Small intestine (tissue), 7 donors: ENCODE results near the gene EGR4. TPM values are rescaled to one million over a fixed set of nuclear protein-coding genes. Genes with fewer than 3 reads are reported as not detected.

Source experiments
- DNase-seq, 2 donors: peaks; one replicate each; pipeline versions ENCODE4 v3.0.0 to v3.0.0-alpha.2; 2013
- FAIRE-seq: peaks from 2 replicates; lab custom pipeline; 2012; peaks lifted over from hg19 to GRCh38; lab: Jason Lieb, UNC
- H3K27ac ChIP-seq, 3 donors: one replicate each; pipeline ENCODE4 v1.5.1; 2013; ENCODE audit warnings: low read length in 2 of 3, mild to moderate bottlenecking in 2 of 3, control low read depth in 1 of 3, inconsistent platforms in 1 of 3, low read depth in 1 of 3, moderate library complexity in 1 of 3
- H3K27me3 ChIP-seq, 3 donors: one replicate each; pipeline ENCODE4 v1.6.1; 2013; ENCODE audit warnings: low read length in 3 of 3, inconsistent platforms in 1 of 3; ENCODE audit not compliant: control insufficient read depth in 3 of 3, insufficient read depth in 3 of 3
- H3K36me3 ChIP-seq, 3 donors: one replicate each; pipeline ENCODE4 v1.6.1; 2013; ENCODE audit warnings: low read length in 3 of 3, inconsistent platforms in 1 of 3, low read depth in 1 of 3, mild to moderate bottlenecking in 1 of 3, moderate library complexity in 1 of 3; ENCODE audit not compliant: control insufficient read depth in 3 of 3, insufficient read depth in 2 of 3
- H3K4me1 ChIP-seq, 3 donors: one replicate each; pipeline ENCODE4 v1.6.1; 2013; ENCODE audit warnings: low read length in 2 of 3, inconsistent platforms in 1 of 3, low read depth in 1 of 3, mild to moderate bottlenecking in 1 of 3, moderate library complexity in 1 of 3; ENCODE audit not compliant: control insufficient read depth in 3 of 3, insufficient read depth in 2 of 3
- H3K4me3 ChIP-seq, 3 donors: one replicate each; pipeline ENCODE4 v1.5.1; 2013; ENCODE audit warnings: low read length in 3 of 3, control low read depth in 1 of 3, inconsistent platforms in 1 of 3, low read depth in 1 of 3, mild to moderate bottlenecking in 1 of 3, moderate library complexity in 1 of 3
- H3K9me3 ChIP-seq, 2 donors: one replicate each; pipeline ENCODE4 v1.6.1; 2013; ENCODE audit warnings: low read depth in 1 of 2, low read length in 1 of 2; ENCODE audit not compliant: control insufficient read depth in 2 of 2, insufficient read depth in 1 of 2
- WGBS, 3 donors: extraction: QIAGEN DNeasy Blood & Tissue Kit; methylation state at CpG; one replicate each; pipeline ENCODE4 v1.1.7; 2013; 5-methylcytosine and 5-hydroxymethylcytosine counted together
- polyA plus RNA-seq, 4 donors: library from polyadenylated mRNA; stranded (reverse) in 3 of 4; unstranded in 1 of 4; fragments of 200-250 nt in 3 of 4; fragments of 120-200 nt in 1 of 4; gene quantifications; one replicate each; pipeline versions ENCODE4 v1.2.1 to v1.2.3, GENCODE V29; 2013
- donor health status: healthy with polysubstance abuse.
- donor health status: control.
- donor health status: control.
- donor health status: Bipolar disorder and iron deficiency.
- donor health status: healthy.

EGR4 gene
- polyA plus RNA-seq, 4 donors: 0.01 to 0.04 TPM; not detected in 2

GRCh38 chr2:73286134-73286655 is 7.2 kb downstream of the EGR4 start:
- WGBS, 3 donors: 88 to 97% (median 90%) methylated on average over 3 of the region's 3 CpGs
- FAIRE-seq (no peak), DNase-seq (no peak)
- Histone ChIP-seq H3K27me3 (peaks cover under 1 to 63% (median 2%) of the 10 kb centered on the region in 3 donors), H3K4me1 (peaks cover 0 to 4% (median 0%) of the 10 kb centered on the region in 3 donors), H3K9me3 (no peaks in the 10 kb centered on the region), H3K27ac (no peak overlapping the region), H3K36me3 (no peaks in the 10 kb centered on the region), H3K4me3 (no peak overlapping the region)

GRCh38 chr2:73285159-73285739 is 8.1 kb downstream of the EGR4 start:
- FAIRE-seq: no peak
- no peaks in the 10 kb centered on the region for H3K9me3 ChIP-seq
- H3K36me3 ChIP-seq: no peaks in the 10 kb centered on the region
- WGBS, 3 donors: 48 to 53% (median 52%) methylated on average over 5 of the region's 5 CpGs
- H3K27ac ChIP-seq: no peak overlapping the region
- H3K27me3 ChIP-seq: peaks cover 0 to 56% (median 2%) of the 10 kb centered on the region in 3 donors
- DNase-seq: no peak
- peaks cover 0 to 3% (median 0%) of the 10 kb centered on the region in 3 donors for H3K4me1 ChIP-seq
- no peak overlapping the region for H3K4me3 ChIP-seq

DNA sequence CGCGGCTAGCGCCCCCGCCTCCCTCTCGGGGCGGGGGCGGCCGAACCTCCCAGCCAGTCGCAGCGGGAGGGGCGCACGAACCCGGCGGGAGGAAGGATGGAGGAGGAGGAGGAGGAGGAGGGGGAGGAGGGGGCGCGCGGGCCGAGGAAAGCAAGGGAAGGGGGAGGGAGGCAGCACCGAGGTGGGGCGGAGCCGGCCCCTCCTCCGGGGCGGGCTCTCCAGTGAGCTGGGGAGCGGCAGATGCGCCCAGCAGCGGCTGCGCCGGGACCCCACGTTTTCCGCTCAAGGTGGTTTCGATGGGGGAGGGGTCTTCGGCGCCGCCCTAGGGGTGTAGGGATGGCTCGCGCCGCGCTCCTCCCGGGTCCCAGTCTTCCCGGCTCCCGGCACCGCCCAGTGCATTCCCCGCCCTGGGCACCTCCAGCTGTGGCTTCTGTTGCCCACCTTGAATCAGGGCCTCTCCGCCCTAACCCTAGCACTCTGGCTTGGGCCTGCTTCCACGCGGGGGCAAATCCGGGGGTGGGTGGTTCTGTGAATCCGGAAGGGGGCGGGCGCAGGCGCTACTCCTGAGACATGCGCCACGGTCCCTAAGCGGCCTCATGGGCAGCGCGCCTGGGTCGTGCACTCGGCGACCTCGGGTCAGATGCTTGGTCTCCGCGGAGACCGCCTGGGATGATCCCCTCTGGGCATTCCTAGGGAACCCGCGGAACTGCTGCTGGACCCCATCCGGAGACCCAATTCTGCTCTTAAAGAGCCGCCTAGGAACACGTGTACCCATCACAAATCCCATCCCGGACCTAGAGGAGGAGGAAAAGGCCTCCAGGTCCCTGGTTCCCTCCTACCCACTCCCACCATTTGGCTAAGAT is 8.8 kb downstream of the EGR4 start, which contains the start of gene FBXO41:
Gene FBXO41 (minus strand): TSS at position 183 of the 863 bp plus-strand sequence. CDS start 14,848 bp downstream, outside the sequence.
- DNase-seq (peak; percentile 16 to 45), FAIRE-seq (no peak)
- no peaks in the 10 kb centered on the region for H3K36me3 ChIP-seq
- H3K9me3 ChIP-seq: no peaks in the 10 kb centered on the region
- H3K27me3 ChIP-seq: peaks cover 0 to 50% (median 2%) of the 10 kb centered on the region in 3 donors
- WGBS, 3 donors: 2 to 3% (median 2%) methylated on average over 43 to 69 of the region's 69 CpGs
- peak within 1 kb of the TSS; percentile 45 to 52 (median 45) for H3K4me3 ChIP-seq
- H3K4me1 ChIP-seq: peaks cover 0 to 3% (median 0%) of the 10 kb centered on the region in 3 donors
- H3K27ac ChIP-seq: no peak within 1 kb of the TSS

DNA sequence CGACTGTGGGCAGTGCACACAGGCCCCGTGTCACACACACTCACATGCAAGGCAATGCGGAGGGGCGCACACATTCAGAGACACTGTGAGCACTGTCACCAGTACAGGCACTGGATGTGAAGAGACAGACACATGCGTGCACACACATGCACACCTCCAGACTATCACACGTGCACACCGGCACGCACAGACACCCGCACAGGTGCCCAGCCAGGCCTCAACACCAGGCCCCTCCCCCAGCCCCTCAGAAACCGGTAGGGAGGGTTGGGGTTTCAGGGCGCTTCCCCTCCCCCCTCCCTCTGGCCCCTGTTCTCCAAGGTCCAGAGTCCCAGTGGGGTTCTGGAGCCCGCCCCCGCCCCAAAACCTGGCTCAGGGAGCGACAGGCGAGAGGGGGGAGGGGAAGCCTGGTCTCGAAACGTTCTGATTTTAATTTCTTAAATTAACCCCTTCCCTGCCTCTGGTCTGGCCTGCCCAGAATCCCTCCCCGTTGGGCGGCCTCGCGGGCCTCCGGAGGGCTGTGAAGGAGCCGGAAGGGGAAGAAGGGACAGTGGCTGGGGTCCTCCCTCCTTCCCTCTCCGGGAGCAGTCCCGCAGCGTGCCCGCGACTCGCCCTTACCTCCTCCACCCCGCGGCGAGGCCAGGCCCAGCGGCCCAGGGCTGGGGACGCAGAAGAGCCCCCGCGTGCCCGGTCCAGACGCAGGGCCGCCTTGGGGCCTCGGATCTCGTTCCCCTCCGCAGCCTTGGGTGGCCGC is 9.6 kb downstream of the EGR4 start:
- H3K27me3 ChIP-seq: peaks cover 0 to 42% (median 0%) of the 10 kb centered on the region in 3 donors
- no peaks in the 10 kb centered on the region for H3K36me3 ChIP-seq
- H3K4me3 ChIP-seq: peak overlapping the region; percentile 32 to 52 (median 45)
- no peak overlapping the region for H3K27ac ChIP-seq
- no peaks in the 10 kb centered on the region for H3K9me3 ChIP-seq
- WGBS, 3 donors: 5 to 6% (median 5%) methylated on average over 27 to 43 of the region's 43 CpGs
- FAIRE-seq (no peak), DNase-seq (peak in 1 of 2 donors; percentile 16)
- H3K4me1 ChIP-seq: peaks cover 0 to 3% (median 0%) of the 10 kb centered on the region in 3 donors

DNA sequence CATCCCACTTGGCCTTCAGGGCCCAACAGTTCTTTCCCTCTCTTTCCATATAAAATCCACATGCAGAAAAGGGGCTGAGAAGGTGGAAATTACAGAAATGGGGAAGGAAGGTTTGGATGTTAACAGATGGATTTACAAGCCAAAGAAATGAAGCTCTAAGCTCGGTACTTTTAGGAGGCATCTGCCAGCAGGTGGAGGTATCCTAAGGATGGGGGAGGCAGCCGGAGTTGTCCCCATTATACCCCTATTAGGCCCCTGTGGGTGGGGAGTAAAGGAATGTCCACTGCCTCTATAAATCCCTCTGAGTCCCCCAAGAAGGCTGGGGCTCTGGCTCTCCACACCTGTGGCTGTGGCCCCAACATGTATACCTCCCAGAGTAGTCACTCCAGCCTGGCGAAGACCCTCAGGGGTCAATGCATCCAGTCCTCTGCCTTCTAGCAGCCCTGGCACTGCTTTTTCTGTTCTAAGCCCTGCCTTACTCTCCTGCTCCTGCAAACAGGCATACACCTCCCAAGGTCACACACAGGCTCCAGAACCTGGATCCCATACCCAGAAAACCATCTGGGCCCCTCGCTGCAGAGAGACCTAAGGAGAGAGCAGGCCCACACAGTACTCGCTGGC is 10.3 kb downstream of the EGR4 start:
- DNase-seq (no peak), FAIRE-seq (no peak)
- peaks cover 0 to 36% (median 0%) of the 10 kb centered on the region in 3 donors for H3K27me3 ChIP-seq
- H3K27ac ChIP-seq: no peak overlapping the region
- H3K36me3 ChIP-seq: no peaks in the 10 kb centered on the region
- no peaks in the 10 kb centered on the region for H3K9me3 ChIP-seq
- H3K4me3 ChIP-seq: peak overlapping the region in 1 of 3 donors; percentile 32
- WGBS, 3 donors: 48 to 53% (median 50%) methylated on average over 5 of the region's 5 CpGs
- H3K4me1 ChIP-seq: peaks cover 0 to 3% (median 0%) of the 10 kb centered on the region in 3 donors

DNA sequence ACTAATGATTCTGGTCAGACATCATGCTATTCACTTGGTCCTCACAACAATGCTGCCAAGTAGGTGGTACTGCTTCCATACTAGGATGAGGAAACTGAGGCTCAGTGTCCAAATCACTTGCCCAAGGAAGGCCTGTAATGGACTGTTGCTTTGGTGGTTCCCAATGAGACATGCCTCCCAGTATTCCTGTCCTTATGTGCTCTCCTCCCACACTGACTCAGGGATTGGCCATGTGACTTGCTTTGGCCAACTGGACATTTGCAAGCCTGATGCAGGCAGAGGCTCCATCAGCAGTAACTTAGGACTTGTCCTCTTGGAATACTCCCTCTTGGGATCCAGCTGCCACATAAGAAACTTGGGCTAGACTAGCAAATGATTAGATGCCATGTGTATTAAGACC is 12.1 kb downstream of the EGR4 start:
- FAIRE-seq: no peak
- H3K9me3 ChIP-seq: no peaks in the 10 kb centered on the region
- H3K27ac ChIP-seq: no peak overlapping the region
- H3K4me1 ChIP-seq: peaks cover 0 to 3% (median 0%) of the 10 kb centered on the region in 3 donors
- H3K27me3 ChIP-seq: peaks cover 0 to 25% (median 0%) of the 10 kb centered on the region in 3 donors
- no peak overlapping the region for H3K4me3 ChIP-seq
- no peak for DNase-seq
- no peaks in the 10 kb centered on the region for H3K36me3 ChIP-seq

GRCh38 chr2:73279852-73280251 is 13.5 kb downstream of the EGR4 start:
- WGBS, 3 donors: 81 to 91% (median 83%) methylated on average over 9 of the region's 9 CpGs
- DNase-seq: no peak
- Histone ChIP-seq H3K36me3 (no peaks in the 10 kb centered on the region), H3K9me3 (no peaks in the 10 kb centered on the region), H3K27me3 (peaks cover 0 to 12% (median 0%) of the 10 kb centered on the region in 3 donors), H3K4me3 (no peak overlapping the region), H3K27ac (no peak overlapping the region), H3K4me1 (peaks cover 0 to 3% (median 0%) of the 10 kb centered on the region in 3 donors)
- no peak for FAIRE-seq
